Measurements from ENCODE around the gene EIF2A.
"Not testable (repeated sequence)": the region's sequence is repeated elsewhere in the genome, so short reads cannot be mapped to it uniquely, and the experiment has no call there.

The EIF2A gene

DNA sequence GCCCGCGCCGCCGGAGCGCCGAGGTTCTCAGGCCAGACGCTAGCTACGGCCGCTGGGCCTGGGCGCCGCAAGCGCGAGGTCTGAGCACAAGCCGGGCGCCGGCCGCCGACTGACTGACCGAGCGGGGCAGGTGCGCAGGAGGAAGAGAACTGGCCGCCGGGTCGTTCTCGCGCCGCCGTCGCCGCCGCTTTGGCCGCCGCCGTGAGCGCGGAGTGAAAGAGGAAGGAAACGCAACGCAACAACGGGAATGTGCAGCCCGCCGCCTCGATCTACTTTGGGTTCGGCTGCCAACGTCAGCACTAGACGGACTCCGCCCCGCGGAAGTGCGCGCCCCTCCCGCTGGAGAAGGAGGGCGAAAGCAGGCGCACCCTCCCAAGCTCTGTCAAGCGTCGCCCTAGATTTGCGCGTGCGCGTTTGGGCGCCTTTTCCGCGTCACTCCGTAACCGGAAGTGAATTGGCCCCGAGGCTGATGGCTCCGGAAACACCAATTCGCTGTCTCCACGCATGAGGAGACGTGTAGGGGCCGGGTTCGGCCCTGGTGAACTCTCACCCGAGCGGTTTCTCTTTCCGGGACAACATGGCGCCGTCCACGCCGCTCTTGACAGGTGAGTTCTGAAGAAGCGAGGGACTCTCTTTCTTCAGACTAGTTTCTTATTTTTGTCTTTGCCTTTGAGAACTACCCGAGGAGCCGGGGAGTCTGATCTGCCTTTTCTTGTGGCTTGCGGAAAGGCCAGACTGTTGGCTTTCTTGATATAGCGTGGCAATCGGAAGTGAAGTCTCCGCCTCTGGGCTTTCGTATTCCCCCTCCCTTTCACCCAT lies at the start of gene EIF2A, which contains the start of gene SERP1:
EIF2A (plus strand) TSS at position 562 of the 819 bp plus-strand sequence; CDS start at position 578, 16 bp downstream.
SERP1 (minus strand) TSS at position 271 of the 819 bp plus-strand sequence. CDS start 361 bp downstream, outside the sequence.
- DNase-seq = peak; percentile 85 to 99 (median 99)

DNA sequence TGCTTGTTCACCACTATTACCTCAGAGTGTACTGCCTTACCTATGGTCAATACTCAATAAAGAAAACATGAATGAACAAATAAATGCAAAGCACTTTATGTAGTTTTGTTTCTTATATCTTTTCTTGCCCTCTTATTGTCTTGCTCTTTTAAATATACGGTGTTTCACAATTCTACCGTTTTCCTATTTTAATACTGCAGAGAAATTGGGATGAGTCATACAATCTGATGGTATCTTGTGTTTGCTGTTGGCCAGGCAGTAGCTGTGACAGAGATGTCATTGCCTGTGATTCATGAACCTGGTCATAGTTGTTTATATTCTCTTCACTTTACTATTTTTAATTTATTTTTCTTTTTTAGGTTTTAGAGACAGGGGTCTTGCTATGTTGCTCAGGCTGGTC lies 48.6 kb upstream of the EIF2A start:
- DNase-seq = no peak

DNA sequence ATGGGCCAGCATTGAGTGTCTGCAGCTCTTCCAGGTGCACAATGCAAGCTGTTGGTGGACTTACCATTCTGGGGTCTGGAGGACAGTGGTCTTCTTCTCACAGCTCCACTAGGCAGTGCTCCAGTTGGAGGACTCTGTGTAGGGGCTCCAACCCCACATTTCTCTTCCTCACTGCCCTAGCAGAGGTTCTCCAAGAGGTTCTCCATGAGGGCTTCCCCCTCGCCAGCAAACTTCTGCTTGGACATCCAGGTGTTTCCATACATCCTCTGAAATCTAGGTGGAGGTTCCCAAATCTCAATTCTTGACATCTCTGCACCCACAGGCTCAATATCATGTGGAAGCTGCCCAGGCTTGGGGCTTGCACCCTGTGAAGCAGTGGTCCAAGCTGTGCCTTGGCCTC lies 45.6 kb upstream of the EIF2A start:
- DNase-seq = not testable (repeated sequence)

DNA sequence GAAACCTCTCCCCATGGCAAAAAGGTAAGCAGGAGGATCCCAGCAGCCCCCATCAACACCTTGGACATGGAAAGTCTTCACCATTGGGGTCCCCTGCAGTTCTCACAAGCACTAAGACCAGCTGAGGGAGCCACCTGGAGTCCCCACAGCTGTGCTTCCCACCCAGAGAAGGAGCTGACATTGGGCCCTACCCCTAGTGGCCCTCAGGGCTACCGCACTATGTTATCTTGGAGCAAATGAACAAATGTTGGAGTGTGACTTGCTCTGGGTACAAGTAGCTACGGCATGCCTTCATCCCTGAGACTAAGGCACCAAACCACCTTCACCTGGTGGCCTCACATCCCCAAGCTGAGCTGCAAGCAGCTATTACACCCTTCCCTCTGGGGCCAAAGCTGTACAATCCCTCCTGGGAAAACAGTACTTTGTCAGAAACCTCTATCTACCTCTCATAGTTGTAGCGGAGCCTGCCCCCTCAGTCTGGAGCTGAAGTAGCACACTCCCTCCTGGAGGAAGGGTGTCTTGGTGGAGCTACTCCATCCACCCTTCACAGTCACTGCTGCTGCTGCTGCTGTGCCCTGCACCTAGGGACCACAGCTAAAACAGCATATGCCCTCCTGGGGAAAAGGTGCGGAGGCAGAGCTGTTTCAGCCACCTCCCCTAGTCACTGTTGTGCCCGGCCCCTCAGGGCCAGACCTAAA lies 43.0 kb upstream of the EIF2A start:
- no peak for DNase-seq

DNA sequence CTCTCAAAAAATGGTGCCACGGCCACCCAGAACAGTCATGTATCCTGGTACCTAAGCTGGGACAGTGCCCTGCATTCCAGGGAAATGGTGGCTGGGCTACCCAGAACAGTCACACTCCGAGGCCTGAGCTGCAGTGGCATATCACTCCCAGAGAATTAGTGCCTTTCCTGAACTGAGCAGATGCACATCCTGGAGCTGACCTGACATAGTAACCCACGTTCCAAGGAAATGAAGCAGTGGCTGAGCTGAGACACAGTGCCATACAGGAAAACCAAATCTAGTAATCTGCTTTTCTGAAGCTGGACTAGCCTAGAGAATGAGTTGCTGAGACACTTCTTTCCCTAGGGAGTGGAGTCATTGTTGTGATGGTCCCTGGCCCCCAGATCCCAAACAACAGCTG lies 42.1 kb upstream of the EIF2A start:
- no peak for DNase-seq

DNA sequence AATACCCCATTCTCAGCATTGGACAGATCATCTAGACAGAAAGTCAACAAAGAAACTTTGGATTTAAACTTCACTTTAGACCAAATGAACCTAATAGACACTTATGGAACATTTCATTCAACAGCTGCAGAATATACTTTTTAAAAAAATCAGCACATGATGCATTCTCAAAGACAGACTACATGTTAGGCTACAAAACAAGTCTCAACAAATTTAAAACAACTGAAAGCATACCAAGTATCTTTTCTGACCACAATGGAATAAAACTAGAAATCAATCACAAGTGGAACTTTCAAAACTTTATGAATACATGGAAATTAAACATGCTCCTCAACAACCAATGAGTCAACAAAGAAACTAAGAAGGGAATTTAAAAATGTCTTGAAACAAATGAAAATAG lies 38.2 kb upstream of the EIF2A start:
- no peak for DNase-seq

DNA sequence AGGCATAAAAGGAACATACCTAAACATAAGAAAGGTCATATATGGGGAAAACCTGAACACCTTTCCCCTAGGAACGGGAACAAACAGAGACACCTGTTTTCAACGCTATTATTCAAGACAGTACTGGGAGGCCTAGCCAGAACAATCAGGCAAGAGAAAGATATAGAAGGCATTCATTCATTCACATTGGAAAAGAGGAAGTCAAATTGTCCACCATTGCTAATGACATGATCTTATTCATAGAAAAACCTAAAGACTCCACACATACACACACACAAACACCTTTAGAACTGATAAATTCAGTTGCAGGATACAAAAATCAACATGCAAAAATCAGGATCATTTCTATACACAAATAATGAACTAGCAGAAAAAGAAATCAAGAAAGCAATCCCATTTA lies 36.8 kb upstream of the EIF2A start:
- DNase-seq = no peak

DNA sequence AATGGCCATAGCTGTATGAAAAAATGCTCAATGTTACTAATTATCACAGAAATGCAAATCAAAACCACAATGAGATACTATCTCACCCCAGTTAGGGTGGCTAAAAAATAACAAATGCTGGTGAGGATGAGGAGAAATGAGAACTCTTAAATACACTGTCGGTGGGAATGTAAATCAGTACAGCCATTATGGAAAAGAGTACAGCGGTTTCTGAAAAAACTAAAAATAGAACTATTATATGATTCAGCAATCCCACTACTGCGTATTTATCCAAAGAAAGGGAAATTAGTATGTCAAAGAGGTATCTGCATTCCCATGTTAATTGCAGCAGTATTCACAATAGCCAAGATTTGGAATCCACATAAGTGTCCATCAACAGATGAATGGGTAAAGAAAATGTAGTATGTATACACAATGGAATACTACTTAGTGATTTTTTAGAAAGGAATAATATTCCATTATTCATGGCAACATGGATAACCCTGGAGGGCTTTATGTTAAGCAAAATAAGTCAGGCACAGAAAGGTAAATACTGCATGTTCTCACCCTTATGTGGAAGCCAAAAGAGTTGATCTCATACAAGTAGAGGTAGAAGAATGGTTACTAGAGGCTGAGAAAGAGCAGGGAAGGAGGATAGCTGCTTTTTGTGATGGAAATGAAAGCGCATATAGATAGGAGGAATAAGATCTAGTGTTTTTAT lies 35.3 kb upstream of the EIF2A start:
- no peak for DNase-seq

DNA sequence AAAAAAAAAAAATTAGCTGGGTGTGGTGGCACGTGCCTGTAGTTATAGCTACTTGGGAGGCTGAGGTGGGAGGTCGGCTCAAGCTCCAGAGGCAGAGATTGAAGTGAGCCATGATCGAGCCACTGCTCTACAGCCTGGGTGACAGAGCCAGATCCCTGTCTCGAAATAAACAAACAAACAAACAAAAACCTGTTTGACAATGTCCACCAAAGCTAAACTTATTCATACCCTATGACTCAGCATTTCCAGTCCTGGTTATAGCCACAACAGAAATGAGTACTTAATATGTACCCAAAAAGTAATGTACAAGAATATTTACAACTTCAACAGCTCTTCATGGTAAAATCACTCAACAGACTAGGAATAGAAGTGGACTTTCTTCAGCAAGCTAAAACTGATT lies 31.4 kb upstream of the EIF2A start:
- no peak for DNase-seq

DNA sequence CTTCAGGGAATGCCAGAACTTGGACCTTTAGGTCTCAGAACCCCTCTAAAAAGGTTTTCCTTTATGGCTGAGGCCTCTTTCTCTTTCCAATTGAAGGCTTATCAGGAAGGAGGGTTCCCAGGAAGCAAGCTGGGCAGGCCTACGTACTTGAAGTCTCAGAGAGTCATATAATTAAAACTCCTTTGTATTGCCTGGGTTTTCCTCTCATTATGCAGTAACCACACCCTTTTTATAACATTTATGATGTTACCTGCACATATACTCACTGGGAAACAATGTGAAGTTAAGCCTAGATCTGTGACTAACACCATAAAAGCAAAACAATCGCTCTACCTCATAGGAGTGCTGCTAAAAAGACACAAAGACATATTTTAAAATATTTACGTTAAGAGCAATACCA lies 27.6 kb upstream of the EIF2A start:
- DNase-seq = no peak

DNA sequence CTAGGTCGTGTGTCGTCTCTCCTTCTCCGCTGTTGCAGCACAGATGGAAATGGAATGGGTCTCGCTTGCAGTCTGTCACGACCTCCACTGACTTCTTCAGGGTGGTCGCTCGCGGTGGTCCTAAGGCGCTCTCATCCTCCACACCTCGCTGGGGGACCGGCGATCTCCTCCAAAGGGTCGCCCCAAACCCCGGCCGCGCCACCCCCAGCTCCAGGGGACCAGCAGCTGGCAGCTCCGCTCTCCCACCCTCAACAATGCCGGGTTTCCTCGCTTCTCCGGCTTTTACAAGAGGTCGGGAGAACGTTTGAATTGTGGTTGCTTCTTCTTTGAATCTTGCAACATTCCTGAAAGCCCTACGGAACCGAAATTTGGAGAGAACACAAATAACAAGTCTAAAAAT lies 26.2 kb upstream of the EIF2A start:
- no peak for DNase-seq

DNA sequence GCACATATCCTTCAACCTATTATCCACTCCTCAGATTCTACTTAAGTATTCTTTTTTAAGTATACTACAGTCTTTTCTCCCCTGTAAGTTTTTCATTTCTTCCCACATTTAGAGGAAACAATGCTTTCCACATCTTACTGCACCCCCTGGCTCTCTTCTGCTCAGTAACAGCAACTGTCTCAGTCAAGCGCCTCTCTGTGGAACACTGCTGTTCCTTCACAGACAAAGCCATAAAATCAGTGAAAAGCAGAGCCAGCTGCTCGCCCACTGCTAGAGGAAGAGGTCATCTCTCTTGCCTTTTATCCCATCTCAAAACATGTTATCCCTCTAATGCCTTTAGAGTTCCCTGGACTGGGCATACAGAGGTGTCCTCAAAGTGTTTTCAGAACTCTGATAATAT lies 25.1 kb upstream of the EIF2A start:
- DNase-seq = peak in 1 of 14 donors; percentile 10

DNA sequence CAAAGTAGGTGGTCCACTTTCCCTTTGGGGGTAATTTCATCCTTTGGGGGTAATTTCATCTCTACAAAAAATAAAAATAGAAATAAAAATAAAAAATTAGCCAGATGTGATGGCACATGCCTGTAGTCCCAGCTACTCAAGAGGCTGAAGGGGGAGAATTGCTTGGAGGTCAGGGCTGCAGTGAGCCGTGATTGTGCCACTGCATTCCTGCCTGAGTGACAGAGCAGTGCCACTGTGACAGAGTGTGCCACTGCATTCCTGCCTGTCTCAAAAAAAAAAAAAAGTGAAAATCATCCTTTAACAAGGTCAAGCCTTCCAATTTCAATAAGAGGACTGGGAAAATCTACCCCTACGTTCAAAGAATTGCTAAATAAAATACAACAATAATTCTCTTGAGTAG lies 23.0 kb upstream of the EIF2A start:
- no peak for DNase-seq

DNA sequence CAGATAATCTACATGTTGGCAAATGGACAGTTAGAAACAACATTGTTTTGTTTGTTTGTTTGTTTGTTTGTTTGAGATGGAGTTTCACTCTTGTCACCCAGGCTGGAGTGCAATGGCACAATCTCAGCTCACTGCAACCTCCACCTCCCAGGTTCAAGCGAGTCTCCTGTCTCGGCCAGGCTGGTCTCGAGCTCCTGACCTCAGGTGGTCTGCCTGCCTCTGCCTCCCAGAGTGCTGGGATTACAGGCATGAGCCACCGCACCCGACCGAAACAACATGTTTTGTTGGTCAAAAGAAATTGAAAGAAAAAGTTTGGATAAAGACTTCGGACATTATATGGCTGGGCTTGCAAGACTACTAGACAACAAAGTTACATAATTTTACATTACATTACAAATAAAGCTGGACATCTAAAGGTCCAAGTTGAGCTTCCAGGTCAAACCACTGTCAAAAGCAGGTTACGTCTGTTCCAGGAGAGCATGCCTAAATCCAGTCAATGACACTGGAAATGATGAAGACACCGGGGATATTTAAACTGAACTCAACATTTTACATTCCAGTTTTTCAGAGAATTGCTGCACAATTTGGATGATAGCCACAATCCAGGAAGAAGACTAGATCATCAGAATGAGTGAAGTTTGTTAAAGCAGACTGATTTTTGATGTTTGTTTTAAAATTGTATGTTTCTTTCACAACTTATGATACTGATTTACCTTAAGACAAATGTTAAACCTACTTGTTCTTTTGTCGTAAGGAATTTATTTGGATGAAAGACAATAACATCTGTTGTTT lies 18.9 kb upstream of the EIF2A start:
- DNase-seq = no peak

DNA sequence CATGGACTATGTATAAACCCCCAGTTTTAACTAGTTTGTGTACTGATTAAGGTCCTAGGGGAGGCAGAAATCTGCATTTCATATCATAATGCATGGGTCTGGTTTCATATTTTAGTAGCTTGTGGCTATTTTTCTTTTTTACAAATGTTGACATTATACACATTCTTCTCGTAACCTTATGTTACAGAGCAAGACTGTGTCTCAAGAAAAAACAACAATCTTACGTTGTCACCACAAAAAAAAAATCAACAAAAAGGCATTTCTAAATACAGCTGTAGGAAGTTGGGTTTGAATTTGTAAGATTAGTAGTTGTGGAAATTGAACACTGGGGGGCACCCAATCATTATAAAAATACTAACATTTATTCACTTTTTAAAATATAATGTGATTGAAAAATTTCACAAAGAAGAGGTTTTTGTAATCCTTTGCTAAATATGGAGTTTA lies 18.2 kb upstream of the EIF2A start:
- no peak for DNase-seq

DNA sequence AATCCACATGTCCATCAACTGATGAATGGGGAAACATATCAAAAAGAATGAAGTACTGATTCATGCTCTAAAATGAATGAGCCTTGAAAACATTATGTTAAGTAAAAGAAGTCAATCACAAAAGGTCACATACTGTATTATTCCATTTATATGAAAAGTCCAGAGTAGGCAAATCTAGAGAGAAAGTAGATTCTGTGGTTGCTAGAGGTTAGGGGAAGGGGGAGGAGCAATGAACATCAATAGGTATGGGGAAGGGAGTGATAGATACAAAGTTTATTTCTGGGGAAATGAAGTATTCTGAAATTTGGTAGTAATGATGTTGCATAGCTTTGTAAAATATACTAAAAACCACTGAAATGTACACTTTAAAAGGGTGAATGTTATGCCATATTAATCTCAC lies 14.8 kb upstream of the EIF2A start:
- no peak for DNase-seq

DNA sequence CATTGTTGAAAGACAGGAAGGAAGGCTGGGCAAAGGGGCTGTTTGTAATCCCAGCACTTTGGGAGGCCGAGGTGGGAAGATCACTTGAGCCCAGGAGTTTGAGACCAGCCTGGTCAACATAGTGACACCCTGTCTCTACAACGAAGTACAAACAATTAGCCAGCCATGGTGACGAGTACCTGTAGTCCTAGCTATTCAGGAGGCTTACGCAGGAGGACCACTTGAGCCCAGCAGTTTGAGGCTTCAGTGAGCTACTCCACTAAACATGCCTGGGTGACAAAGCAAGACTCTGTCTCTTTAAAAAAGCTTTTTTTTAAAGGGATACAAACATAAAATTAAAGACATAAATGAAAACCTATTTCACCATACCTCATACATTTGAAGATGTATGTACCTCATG lies 11.4 kb upstream of the EIF2A start:
- DNase-seq = no peak

DNA sequence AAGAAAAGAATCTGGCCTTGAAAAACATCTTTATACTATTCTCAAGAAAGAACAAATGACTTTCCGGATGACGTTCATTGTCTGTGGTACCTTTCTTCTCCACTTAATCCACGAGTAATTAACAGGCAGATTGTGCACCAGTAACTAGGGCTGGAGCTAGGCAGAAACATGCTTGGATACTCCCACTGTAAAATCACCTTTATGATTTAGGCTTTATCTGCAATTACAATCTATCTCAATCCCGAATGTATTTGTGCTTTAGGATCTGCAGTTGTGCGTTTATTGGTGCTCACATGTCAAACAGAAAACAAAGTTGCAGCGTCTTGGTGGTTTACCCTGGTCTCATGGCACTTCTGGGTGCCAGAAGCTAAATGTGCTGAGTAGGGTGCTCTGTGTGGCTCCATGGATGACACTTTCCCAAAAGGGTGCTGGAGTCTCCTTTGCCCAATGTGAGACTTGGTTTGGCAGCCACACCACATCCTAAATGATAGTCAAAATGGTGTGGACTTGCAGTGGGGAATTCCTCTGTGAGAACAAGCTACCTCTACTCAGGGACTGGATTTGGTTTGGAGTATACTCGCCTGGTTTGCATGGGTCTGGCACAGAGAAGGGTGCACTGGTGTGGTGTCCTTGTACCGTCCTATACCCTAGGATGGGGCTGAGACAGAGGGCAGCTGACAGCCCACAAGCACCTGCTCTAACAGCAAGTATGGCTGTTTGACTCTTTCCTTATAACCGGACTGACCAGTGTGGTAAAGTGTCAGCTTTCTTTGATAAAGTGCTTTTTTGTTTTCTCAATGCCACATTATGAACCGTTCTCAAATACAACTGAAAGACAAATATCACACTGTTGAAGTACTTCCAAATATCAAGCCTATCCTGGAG lies 8.0 kb upstream of the EIF2A start:
- no peak for DNase-seq

DNA sequence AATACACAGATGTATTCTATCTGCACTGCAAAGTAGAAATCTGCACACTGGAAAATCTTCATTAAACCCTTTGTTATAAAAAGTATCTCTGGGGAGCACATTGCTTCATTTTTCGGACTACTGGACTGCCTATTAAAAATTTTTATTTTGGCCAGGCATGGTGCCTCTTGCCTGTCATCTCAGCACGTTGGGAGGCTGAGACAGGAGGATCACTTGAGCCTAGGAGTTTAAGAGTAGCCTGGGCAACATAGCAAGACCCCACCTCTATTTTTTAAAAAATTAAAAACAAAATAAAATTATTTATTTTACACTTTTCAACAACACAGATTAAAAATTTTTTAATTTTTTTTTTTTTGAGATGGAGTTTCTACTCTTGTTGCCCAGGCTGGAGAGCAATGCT lies 6.3 kb upstream of the EIF2A start:
- no peak for DNase-seq

DNA sequence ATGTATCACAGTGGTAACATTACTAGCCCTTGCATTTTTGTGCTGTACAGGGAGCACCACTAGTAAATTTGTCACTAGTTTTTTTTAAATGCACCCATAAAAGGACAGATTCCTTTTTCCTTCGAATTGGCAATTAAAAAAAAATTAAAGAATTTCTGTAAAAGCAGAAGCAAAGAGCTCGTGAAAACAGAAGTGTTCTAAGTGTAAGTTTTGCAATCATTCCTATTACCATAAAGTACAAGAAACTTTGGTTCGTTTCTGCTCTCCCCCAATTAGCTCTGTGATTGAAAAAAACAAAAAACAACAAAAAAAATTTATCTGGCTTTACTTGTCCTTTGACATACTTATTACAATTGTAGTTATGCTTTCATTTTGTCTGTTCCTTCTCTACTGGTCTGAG lies 5.6 kb upstream of the EIF2A start:
- no peak for DNase-seq

DNA sequence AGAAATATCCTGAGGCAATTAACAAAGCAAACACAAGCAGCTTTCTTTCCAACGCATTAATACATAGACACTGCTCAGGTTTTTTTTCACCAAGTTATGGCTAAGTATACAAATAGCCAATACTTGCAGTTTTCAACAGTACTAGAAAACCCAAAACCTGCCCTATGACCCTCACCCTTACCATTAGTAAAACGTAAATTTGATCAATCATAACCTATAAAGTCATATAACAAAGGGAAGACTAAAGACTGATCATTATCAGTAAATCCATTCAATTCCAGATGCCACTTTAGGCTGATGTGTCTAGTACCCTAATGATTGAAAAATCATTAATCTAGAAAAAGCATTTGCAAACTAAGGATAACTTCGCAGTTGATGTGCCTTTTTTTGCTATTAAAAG lies 3.5 kb upstream of the EIF2A start:
- no peak for DNase-seq
